Measurements from ENCODE around the gene TRIO. TPM values are rescaled to one million over a fixed set of nuclear protein-coding genes. Genes with fewer than 3 reads are reported as not detected.

Gene TRIO
- polyA plus RNA-seq, 1 of the 3 experiments (the other 2 are of a cell fraction), result 229 TPM

GRCh38 chr5:14436801-14437542 lies 293.8 kb downstream of the TRIO start:
- POLR2A ChIA-PET, result no interaction called here
- H3K27ac ChIP-seq (ENCODE audit: low read depth in 2 of 2, low read length in 1 of 2), result peak overlapping the region in 1 of 2 experiments; percentile 100; a peak in 1 of 4 replicates

DNA sequence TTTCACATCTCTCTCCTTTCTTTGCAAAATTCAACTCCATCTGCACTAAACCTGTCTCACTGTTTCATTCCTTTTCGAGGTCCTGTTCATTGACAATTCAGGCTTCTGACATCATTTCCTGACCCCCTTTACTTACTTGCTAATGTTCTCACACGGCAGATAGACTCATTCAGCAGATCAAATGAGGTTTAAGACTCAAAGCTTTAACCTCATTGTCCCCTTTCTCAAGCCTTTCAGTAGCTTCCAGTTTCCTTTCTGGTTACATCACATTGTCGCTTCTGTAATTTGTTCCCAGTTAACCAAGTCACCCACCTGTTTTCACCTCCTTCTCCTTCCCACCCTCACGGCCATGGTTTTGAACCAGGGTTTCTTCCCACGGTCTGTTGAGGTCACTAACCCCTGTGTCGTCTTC lies 295.1 kb downstream of the TRIO start:
- H3K9me3 ChIP-seq, result no peaks in the 10 kb centered on the region
- ChIA-PET POLR2A (no interaction called here), CTCF (interaction anchor here (0.7 kb wide), 1 partner anchor 22 kb away, joined by 3 read pairs; no protein-coding TSS in a partner anchor)
- H3K36me3 ChIP-seq (replicated peaks in 1 of 2; ENCODE audit: control insufficient read depth in 1 of 2, insufficient read depth in 2 of 2, low read length in 1 of 2), result peaks cover 10 to 36% of the 10 kb centered on the region in 2 experiments
- peaks cover 84% of the 10 kb centered on the region for H3K79me2 ChIP-seq (ENCODE audit: insufficient read depth)
- H3K27ac ChIP-seq (ENCODE audit: low read depth in 2 of 2, low read length in 1 of 2), result peak overlapping the region; percentile 11 to 100; a peak in 2 of 4 replicates
- no peaks in the 10 kb centered on the region for H4K20me1 ChIP-seq (ENCODE audit: insufficient read depth)
- no peaks in the 10 kb centered on the region for H3K9me2 ChIP-seq
- peaks cover 21 to 28% of the 10 kb centered on the region in 2 experiments for H3K4me1 ChIP-seq (ENCODE audit: control insufficient read depth in 1 of 2, insufficient read depth in 2 of 2, low read depth in 1 of 2, low read length in 1 of 2)
- H3K4me3 ChIP-seq (ENCODE audit: low read depth in 2 of 2, low read length in 1 of 2), result no peak overlapping the region
- no peak overlapping the region for H3K4me2 ChIP-seq
- no peaks in the 10 kb centered on the region for H3K27me3 ChIP-seq (ENCODE audit: insufficient read depth)
- 93% methylated on average over 6 of the region's 6 CpGs for WGBS (ENCODE audit: low lambda C conversion rate)
- no peak overlapping the region for H3K9ac ChIP-seq
- DNase-seq, result no peak
- no peak overlapping the region for H2AFZ ChIP-seq (ENCODE audit: low read depth)
- H3F3A ChIP-seq (replicated peaks; ENCODE audit: insufficient read depth), result peaks cover 62% of the 10 kb centered on the region
- TF ChIP-seq NRF1 (IDR thresholded peaks at IDR 0.05; ENCODE audit: low read depth, low read length) (no peak), SIN3A (IDR thresholded peaks at IDR 0.05; ENCODE audit: borderline replicate concordance, low read depth, low read length) (no peak), MAX (IDR thresholded peaks at IDR 0.05; ENCODE audit: low read depth) (no peak), FOXM1 (IDR thresholded peaks at IDR 0.05; ENCODE audit: low read depth) (no peak), TAF1 (IDR thresholded peaks at IDR 0.05; ENCODE audit: borderline replicate concordance, low read depth, low read length) (no peak), EZH2phosphoT487 (IDR thresholded peaks at IDR 0.05; ENCODE audit: borderline replicate concordance, low read depth) (no peak), CHD2 (IDR thresholded peaks at IDR 0.05; ENCODE audit: low read length, partially characterized antibody) (no peak), EP300 (IDR thresholded peaks at IDR 0.05; ENCODE audit: borderline replicate concordance in 1 of 2, low read depth in 1 of 2, low read length in 1 of 2) (no peak), RAD21 (IDR thresholded peaks at IDR 0.05; ENCODE audit: low read length) (no peak), ELF1 (IDR thresholded peaks at IDR 0.05) (no peak), TCF12 (IDR thresholded peaks at IDR 0.05) (no peak), POLR2AphosphoS5 (IDR thresholded peaks at IDR 0.05; ENCODE audit: low read depth, low read length) (no peak), USF1 (IDR thresholded peaks at IDR 0.05; ENCODE audit: borderline replicate concordance, low read depth) (no peak), FOSL2 (IDR thresholded peaks at IDR 0.05; ENCODE audit: borderline replicate concordance, low read depth) (no peak)

More at GRCh38 chr5:14436801-14437542, 293.8 kb downstream of the TRIO start:
- Histone ChIP-seq H3K4me3 (ENCODE audit: low read depth in 2 of 2, low read length in 1 of 2) (no peak overlapping the region), H4K20me1 (ENCODE audit: insufficient read depth) (no peaks in the 10 kb centered on the region), H3K4me2 (no peak overlapping the region), H3K79me2 (ENCODE audit: insufficient read depth) (peaks cover 84% of the 10 kb centered on the region), H3K9me3 (no peaks in the 10 kb centered on the region), H3K9ac (no peak overlapping the region), H3K36me3 (replicated peaks in 1 of 2; ENCODE audit: control insufficient read depth in 1 of 2, insufficient read depth in 2 of 2, low read length in 1 of 2) (peaks cover 3 to 31% of the 10 kb centered on the region in 2 experiments), H3K4me1 (ENCODE audit: control insufficient read depth in 1 of 2, insufficient read depth in 2 of 2, low read depth in 1 of 2, low read length in 1 of 2) (peaks cover 25 to 33% of the 10 kb centered on the region in 2 experiments), H3K9me2 (no peaks in the 10 kb centered on the region), H3F3A (replicated peaks; ENCODE audit: insufficient read depth) (peaks cover 50% of the 10 kb centered on the region), H2AFZ (ENCODE audit: low read depth) (no peak overlapping the region), H3K27me3 (ENCODE audit: insufficient read depth) (no peaks in the 10 kb centered on the region)
- TF ChIP-seq FOXM1 (IDR thresholded peaks at IDR 0.05; ENCODE audit: low read depth) (no peak), CTCF (IDR thresholded peaks at IDR 0.05) (no peak), MAX (IDR thresholded peaks at IDR 0.05; ENCODE audit: low read depth) (no peak), JUND (IDR thresholded peaks at IDR 0.05) (no peak), CHD2 (IDR thresholded peaks at IDR 0.05; ENCODE audit: low read length, partially characterized antibody) (no peak)
- 97% methylated on average over 5 of the region's 5 CpGs for WGBS (ENCODE audit: low lambda C conversion rate)
- CTCF ChIA-PET, result no interaction called here
- DNase-seq, result no peak
